HG03135 (cell line): ENCODE results near the gene TLX2.

Source experiments
- ATAC-seq: cut with Tn5 transposase; IDR thresholded peaks from one replicate; pipeline ENCODE4 v1.9.1; 2021; ENCODE audit warnings: mild to moderate bottlenecking, moderate library complexity; ENCODE audit not compliant: unreplicated experiment

The TLX2 gene

GRCh38 chr2:74531666-74532065 lies 17.4 kb downstream of the TLX2 start:
- ATAC-seq, result no peak

GRCh38 chr2:74532222-74532621 lies 18.0 kb downstream of the TLX2 start:
- no peak for ATAC-seq

GRCh38 chr2:74533464-74533863 lies 19.2 kb downstream of the TLX2 start:
- ATAC-seq, result no peak

- no peak for ATAC-seq
Observed at GRCh38 chr2:74534411-74534810, 20.2 kb downstream of the TLX2 start.

- ATAC-seq, result no peak
Observed at GRCh38 chr2:74535440-74535965, 21.3 kb downstream of the TLX2 start.

GRCh38 chr2:74536166-74536950 lies 22.1 kb downstream of the TLX2 start:
- ATAC-seq, result no peak

- ATAC-seq, result no peak
Observed at GRCh38 chr2:74537140-74537539, 22.9 kb downstream of the TLX2 start.

- ATAC-seq, result no peak
Observed at GRCh38 chr2:74538881-74539339, 24.7 kb downstream of the TLX2 start.

- no peak for ATAC-seq
Observed at GRCh38 chr2:74540291-74540690, 26.0 kb downstream of the TLX2 start.

- ATAC-seq, result no peak
Observed at GRCh38 chr2:74542978-74543377, 28.7 kb downstream of the TLX2 start.

- ATAC-seq, result no peak
Observed at GRCh38 chr2:74544634-74545033, 30.4 kb downstream of the TLX2 start.

GRCh38 chr2:74546004-74546403 lies 31.8 kb downstream of the TLX2 start:
- no peak for ATAC-seq

- ATAC-seq, result no peak
Observed at GRCh38 chr2:74548285-74548899, 34.1 kb downstream of the TLX2 start.

GRCh38 chr2:74548900-74549826 lies 34.9 kb downstream of the TLX2 start:
- no peak for ATAC-seq

- ATAC-seq, result no peak
Observed at GRCh38 chr2:74550231-74550630, 36.0 kb downstream of the TLX2 start.

- ATAC-seq, result no peak
Observed at GRCh38 chr2:74551530-74551929, 37.3 kb downstream of the TLX2 start.

GRCh38 chr2:74551942-74552913 lies 38.0 kb downstream of the TLX2 start:
- ATAC-seq, result no peak

- no peak for ATAC-seq
Observed at GRCh38 chr2:74552914-74553811, 38.9 kb downstream of the TLX2 start.
